SU-DHL-6 (cell line): ENCODE data around the gene SPNS3.

Experiments used
- CTCF ChIP-seq: fragments of 200-600 bp; sonication (generic); IDR thresholded peaks from one replicate; pipeline ENCODE4 v1.5.1; 2017; ENCODE audit warnings: antibody characterized with exemption, mild to moderate bottlenecking, low read length, moderate library complexity; ENCODE audit not compliant: insufficient read depth, poor library complexity, severe bottlenecking
- EZH2phosphoT487 ChIP-seq: fragments of 200-600 bp; sonication (generic), shearing (Covaris generic); conservative IDR thresholded peaks from 2 replicates; pipeline ENCODE4 v1.6.1; 2018; ENCODE audit warnings: mild to moderate bottlenecking, antibody characterized with exemption, low read length, moderate library complexity, mixed read lengths

- TF ChIP-seq CTCF (no peak), EZH2phosphoT487 (no peak)
These were observed 2.6 kb downstream of the SPNS3 start for GRCh38 chr17:4436381-4436780.
